ENCODE measurements around the gene NAB1.
"Not testable (repeated sequence)": the region's sequence is repeated elsewhere in the genome, so short reads cannot be mapped to it uniquely, and the experiment has no call there.

The NAB1 gene
- total RNA-seq = 25.3 to 69.2 (median 31.5) reads per million in 17 experiments

- DNase-seq = peak; percentile 65 to 87 (median 78)
Observed at GRCh38 chr2:190649035-190649797, at the start of gene NAB1. Gene NAB1, plus strand, starts transcription at chr2:190649083. Its CDS starts 10,094 bp downstream, at chr2:190659177.

GRCh38 chr2:190599546-190600220 lies 49.2 kb upstream of the NAB1 start:
- DNase-seq = no peak

- no peak for DNase-seq
Observed at GRCh38 chr2:190600293-190601103, 48.4 kb upstream of the NAB1 start.

- no peak for DNase-seq
Observed at GRCh38 chr2:190603374-190603773, 45.5 kb upstream of the NAB1 start.

GRCh38 chr2:190607014-190607597 lies 41.8 kb upstream of the NAB1 start:
- no peak for DNase-seq

GRCh38 chr2:190607657-190608357 lies 41.1 kb upstream of the NAB1 start:
- no peak for DNase-seq

GRCh38 chr2:190608863-190609262 lies 40.0 kb upstream of the NAB1 start:
- not testable (repeated sequence) for DNase-seq

- DNase-seq = not testable (repeated sequence)
Observed at GRCh38 chr2:190609397-190609796, 39.5 kb upstream of the NAB1 start.

- not testable (repeated sequence) for DNase-seq
Observed at GRCh38 chr2:190610528-190610927, 38.4 kb upstream of the NAB1 start.

GRCh38 chr2:190615555-190616200 lies 33.2 kb upstream of the NAB1 start:
- no peak for DNase-seq

GRCh38 chr2:190618030-190618429 lies 30.9 kb upstream of the NAB1 start:
- DNase-seq = no peak

GRCh38 chr2:190625691-190626090 lies 23.2 kb upstream of the NAB1 start:
- no peak for DNase-seq

- DNase-seq = peak; percentile 22 to 58 (median 32)
Observed at GRCh38 chr2:190626641-190627210, 22.2 kb upstream of the NAB1 start.

GRCh38 chr2:190627448-190628412 lies 21.2 kb upstream of the NAB1 start:
- DNase-seq = peak; percentile 19 to 62 (median 42)

GRCh38 chr2:190628591-190629319 lies 20.1 kb upstream of the NAB1 start:
- DNase-seq = no peak

- DNase-seq = no peak
Observed at GRCh38 chr2:190634381-190634780, 14.5 kb upstream of the NAB1 start.

- peak in 2 of 4 experiments; percentile 14 to 19 for DNase-seq
Observed at GRCh38 chr2:190635781-190636180, 13.1 kb upstream of the NAB1 start.

GRCh38 chr2:190636361-190636760 lies 12.5 kb upstream of the NAB1 start:
- peak in 2 of 4 experiments; percentile 44 to 47 for DNase-seq

- DNase-seq = peak in 2 of 4 experiments; percentile 12 to 18
Observed at GRCh38 chr2:190637281-190637734, 11.6 kb upstream of the NAB1 start.

Measured in suppressor macrophage (primary cell).